Kidney epithelial cell (primary cell): ENCODE data around the gene ABCA6. TPM values are rescaled to one million over a fixed set of nuclear protein-coding genes. Genes with fewer than 3 reads are reported as not detected.

ENCODE experiments used
- DNase-seq: peaks from one replicate; pipeline ENCODE4 v3.0.0-alpha.2; 2010; ENCODE audit warnings: low read depth
- H3K27me3 ChIP-seq: 2 replicates; pipeline ENCODE4 v1.6.0; 2011; ENCODE audit warnings: low read length; ENCODE audit not compliant: control insufficient read depth, insufficient read depth
- H3K36me3 ChIP-seq: 2 replicates; pipeline ENCODE4 v1.5.1; 2011; ENCODE audit warnings: low read length; ENCODE audit not compliant: control insufficient read depth, insufficient read depth
- H3K4me3 ChIP-seq: 2 replicates; pipeline ENCODE4 v1.5.1; 2011; ENCODE audit warnings: low read depth, mild to moderate bottlenecking, control low read depth, low read length
- total RNA-seq: library from RNA; depleted of rRNA; stranded (reverse); fragments of >200 nt; gene quantifications from 2 replicates; pipeline ENCODE4 v1.2.3, GENCODE V29; 2015
- TF ChIP-seq, protein P1 (sequence below): IDR thresholded peaks from 2 replicates; pipeline ENCODE4 v1.5.1; 2011; ENCODE audit warnings: mild to moderate bottlenecking, moderate library complexity, low read length, control low read depth, inconsistent platforms; ENCODE audit not compliant: insufficient read depth, poor library complexity, severe bottlenecking

Gene ABCA6, protein sequence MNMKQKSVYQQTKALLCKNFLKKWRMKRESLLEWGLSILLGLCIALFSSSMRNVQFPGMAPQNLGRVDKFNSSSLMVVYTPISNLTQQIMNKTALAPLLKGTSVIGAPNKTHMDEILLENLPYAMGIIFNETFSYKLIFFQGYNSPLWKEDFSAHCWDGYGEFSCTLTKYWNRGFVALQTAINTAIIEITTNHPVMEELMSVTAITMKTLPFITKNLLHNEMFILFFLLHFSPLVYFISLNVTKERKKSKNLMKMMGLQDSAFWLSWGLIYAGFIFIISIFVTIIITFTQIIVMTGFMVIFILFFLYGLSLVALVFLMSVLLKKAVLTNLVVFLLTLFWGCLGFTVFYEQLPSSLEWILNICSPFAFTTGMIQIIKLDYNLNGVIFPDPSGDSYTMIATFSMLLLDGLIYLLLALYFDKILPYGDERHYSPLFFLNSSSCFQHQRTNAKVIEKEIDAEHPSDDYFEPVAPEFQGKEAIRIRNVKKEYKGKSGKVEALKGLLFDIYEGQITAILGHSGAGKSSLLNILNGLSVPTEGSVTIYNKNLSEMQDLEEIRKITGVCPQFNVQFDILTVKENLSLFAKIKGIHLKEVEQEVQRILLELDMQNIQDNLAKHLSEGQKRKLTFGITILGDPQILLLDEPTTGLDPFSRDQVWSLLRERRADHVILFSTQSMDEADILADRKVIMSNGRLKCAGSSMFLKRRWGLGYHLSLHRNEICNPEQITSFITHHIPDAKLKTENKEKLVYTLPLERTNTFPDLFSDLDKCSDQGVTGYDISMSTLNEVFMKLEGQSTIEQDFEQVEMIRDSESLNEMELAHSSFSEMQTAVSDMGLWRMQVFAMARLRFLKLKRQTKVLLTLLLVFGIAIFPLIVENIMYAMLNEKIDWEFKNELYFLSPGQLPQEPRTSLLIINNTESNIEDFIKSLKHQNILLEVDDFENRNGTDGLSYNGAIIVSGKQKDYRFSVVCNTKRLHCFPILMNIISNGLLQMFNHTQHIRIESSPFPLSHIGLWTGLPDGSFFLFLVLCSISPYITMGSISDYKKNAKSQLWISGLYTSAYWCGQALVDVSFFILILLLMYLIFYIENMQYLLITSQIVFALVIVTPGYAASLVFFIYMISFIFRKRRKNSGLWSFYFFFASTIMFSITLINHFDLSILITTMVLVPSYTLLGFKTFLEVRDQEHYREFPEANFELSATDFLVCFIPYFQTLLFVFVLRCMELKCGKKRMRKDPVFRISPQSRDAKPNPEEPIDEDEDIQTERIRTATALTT (N-terminal part only)
- total RNA-seq = 0.04 and 0.14 TPM in 2 replicates

DNA sequence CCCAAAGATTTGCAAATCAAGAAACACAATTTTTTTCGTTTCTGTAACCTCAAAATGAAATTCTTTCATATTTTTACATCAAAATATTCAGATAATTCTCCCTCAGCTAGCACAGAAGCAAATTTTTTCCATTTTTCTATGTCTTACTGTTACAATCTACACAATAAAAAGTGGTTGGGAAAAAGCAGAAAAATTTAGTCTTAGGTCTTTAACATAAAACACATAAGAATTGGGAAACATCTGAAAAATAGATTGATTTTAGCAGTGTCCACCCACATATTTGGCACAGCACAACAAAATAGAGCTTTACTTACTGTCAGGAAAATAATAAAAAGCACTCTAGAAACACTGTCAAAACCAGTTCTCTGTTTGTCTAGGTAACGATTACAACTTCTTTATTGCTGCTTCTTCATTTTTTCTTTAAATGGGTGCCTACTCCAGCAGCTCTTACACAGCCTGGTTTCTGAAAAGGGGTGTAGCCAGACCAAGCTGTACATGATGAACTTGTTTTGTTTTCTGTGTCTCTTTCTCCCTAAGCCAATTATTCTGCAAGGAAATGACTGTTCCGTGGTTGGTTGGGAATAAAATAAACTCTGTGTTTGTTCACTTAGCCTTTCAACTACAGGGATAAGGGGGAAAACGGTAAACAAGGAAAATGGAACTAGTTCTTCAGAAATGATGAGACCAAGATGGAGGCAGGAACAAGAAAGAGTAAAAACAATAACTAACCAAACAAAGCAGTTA is at the start of gene ABCA6:
Gene ABCA6 (minus strand): TSS at position 465 of the 744 bp plus-strand sequence. CDS start 1,192 bp downstream, outside the sequence.
- Histone ChIP-seq H3K4me3 (no peak within 1 kb of the TSS), H3K27me3 (no peaks in the 10 kb centered on the region), H3K36me3 (no peaks in the 10 kb centered on the region)
- TF ChIP-seq, protein P1, sequence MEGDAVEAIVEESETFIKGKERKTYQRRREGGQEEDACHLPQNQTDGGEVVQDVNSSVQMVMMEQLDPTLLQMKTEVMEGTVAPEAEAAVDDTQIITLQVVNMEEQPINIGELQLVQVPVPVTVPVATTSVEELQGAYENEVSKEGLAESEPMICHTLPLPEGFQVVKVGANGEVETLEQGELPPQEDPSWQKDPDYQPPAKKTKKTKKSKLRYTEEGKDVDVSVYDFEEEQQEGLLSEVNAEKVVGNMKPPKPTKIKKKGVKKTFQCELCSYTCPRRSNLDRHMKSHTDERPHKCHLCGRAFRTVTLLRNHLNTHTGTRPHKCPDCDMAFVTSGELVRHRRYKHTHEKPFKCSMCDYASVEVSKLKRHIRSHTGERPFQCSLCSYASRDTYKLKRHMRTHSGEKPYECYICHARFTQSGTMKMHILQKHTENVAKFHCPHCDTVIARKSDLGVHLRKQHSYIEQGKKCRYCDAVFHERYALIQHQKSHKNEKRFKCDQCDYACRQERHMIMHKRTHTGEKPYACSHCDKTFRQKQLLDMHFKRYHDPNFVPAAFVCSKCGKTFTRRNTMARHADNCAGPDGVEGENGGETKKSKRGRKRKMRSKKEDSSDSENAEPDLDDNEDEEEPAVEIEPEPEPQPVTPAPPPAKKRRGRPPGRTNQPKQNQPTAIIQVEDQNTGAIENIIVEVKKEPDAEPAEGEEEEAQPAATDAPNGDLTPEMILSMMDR = no peak
- DNase-seq = no peak

DNA sequence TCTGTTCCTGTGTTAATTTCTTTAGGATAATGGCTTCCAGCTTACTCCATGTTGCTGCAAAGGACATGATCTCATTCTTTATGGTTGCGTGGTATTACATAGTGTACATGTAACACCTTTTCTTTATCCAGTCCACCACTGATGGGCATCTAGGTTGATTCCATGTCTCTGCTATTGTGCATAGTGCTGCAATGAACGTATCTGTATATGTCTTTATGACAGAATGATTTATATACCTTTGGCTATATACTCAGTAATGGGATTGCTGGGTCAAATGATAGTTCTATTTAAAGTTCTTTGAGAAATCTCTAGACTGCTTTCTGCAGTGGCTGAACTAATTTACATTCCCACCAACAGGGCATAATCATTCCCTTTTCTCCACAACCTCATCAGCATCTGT is 47.1 kb upstream of the ABCA6 start:
- Histone ChIP-seq H3K36me3 (no peaks in the 10 kb centered on the region), H3K4me3 (no peak overlapping the region), H3K27me3 (no peaks in the 10 kb centered on the region)
- DNase-seq = no peak
- TF ChIP-seq, protein P1 = no peak

DNA sequence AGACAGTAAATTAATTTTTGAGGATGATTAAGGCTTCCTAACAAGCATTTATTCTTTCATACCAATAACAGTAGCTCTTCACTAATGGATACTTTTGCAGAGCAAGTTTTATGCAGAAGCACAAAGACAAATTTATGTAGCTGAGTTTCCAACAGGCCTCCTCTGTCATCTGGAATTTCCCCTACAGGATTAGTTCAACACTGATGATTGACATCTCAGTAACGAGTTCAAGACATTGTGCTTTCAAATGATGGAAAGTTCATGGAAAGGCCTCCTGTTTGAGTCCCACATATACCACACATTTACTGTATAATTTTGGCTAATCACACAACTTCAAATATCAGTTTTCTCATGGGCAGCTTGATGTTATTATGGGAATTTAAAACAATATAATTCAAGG is 46.4 kb upstream of the ABCA6 start:
- Histone ChIP-seq H3K4me3 (no peak overlapping the region), H3K36me3 (no peaks in the 10 kb centered on the region), H3K27me3 (no peaks in the 10 kb centered on the region)
- TF ChIP-seq, protein P1 = no peak
- no peak for DNase-seq

DNA sequence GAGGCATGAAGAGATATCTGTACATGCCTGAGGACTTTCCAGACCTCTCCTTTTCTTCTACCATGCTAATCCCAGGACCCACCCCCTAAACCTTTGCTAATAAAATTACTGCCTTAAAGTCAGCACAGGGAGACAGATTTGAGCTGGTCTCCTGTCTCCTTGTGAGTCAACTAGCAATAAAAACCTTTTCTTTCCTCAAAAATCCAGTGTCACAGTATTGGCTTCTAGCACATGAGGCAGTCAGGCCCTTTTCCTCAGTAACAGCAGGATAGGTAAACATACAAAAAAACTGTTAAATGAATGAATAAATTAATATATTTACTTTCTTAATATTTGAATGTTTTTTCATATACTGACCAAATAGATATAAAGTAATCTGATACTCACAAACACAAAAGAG is 45.6 kb upstream of the ABCA6 start:
- H3K36me3 ChIP-seq = no peaks in the 10 kb centered on the region

More for the DNA sequence above, 45.6 kb upstream of the ABCA6 start:
- H3K4me3 ChIP-seq = no peak overlapping the region
- TF ChIP-seq, protein P1 = no peak
- DNase-seq = no peak
- H3K27me3 ChIP-seq = no peaks in the 10 kb centered on the region
